GM03348 (cell line): ENCODE data around the gene NCAPH2.
A peak's percentile ranks its signal among the peaks of the same experiment; 100 is the strongest.

Experiments
- DNase-seq: peaks from one replicate; pipeline ENCODE4 v3.0.0; 2012; ENCODE audit warnings: low spot score

The NCAPH2 gene

GRCh38 chr22:50490531-50491308 lies 17.3 kb upstream of the NCAPH2 start:
- no peak for DNase-seq

- DNase-seq: no peak
Measured at GRCh38 chr22:50497093-50497492, 10.9 kb upstream of the NCAPH2 start.

GRCh38 chr22:50498322-50498890 lies 9.6 kb upstream of the NCAPH2 start:
- peak; percentile 72 for DNase-seq

- no peak for DNase-seq
Measured at GRCh38 chr22:50500452-50500851, 7.6 kb upstream of the NCAPH2 start.

GRCh38 chr22:50502096-50502495 lies 5.9 kb upstream of the NCAPH2 start:
- DNase-seq: no peak

- DNase-seq: no peak
Measured at GRCh38 chr22:50502628-50503474, 5.2 kb upstream of the NCAPH2 start.

GRCh38 chr22:50503475-50504145 lies 4.4 kb upstream of the NCAPH2 start:
- DNase-seq: no peak

- no peak for DNase-seq
Measured at GRCh38 chr22:50504369-50505211, 3.4 kb upstream of the NCAPH2 start.

GRCh38 chr22:50505276-50505775 lies 2.7 kb upstream of the NCAPH2 start:
- no peak for DNase-seq

GRCh38 chr22:50505776-50506610 lies 2.0 kb upstream of the NCAPH2 start:
- no peak for DNase-seq

- no peak for DNase-seq
Measured at GRCh38 chr22:50506611-50507420, 1.2 kb upstream of the NCAPH2 start.

- no peak for DNase-seq
Measured at GRCh38 chr22:50507421-50507990, 518 bp upstream of the NCAPH2 start, which contains the start of gene LMF2. Gene LMF2, minus strand, starts transcription at chr22:50507702. Its CDS starts 27 bp downstream, at chr22:50507675.

GRCh38 chr22:50508897-50509296 lies 873 bp downstream of the NCAPH2 start:
- no peak for DNase-seq

GRCh38 chr22:50513175-50513574 lies 5.2 kb downstream of the NCAPH2 start:
- DNase-seq: no peak

- DNase-seq: no peak
Measured at GRCh38 chr22:50516068-50516467, 8.0 kb downstream of the NCAPH2 start.

- DNase-seq: no peak
Measured at GRCh38 chr22:50516891-50517290, 8.9 kb downstream of the NCAPH2 start.

GRCh38 chr22:50517495-50518260 lies 9.7 kb downstream of the NCAPH2 start:
- DNase-seq: no peak

GRCh38 chr22:50518606-50519005 lies 10.6 kb downstream of the NCAPH2 start:
- DNase-seq: no peak
